Neural progenitor cell (in vitro differentiated cells): ENCODE measurements around the gene MYL10. TPM values are rescaled to one million over a fixed set of nuclear protein-coding genes. Genes with fewer than 3 reads are reported as not detected.

Experiments used
- DNase-seq: peaks from one replicate; pipeline ENCODE4 v3.0.0-alpha.2; 2016; ENCODE audit warnings: low spot score
- H2AFZ ChIP-seq: fragments of 200-600 bp; sonication (generic); replicated peaks from 2 replicates; pipeline ENCODE4 v1.6.1; 2016; ENCODE audit warnings: antibody characterized with exemption
- H3F3A ChIP-seq: fragments of 200-600 bp; sonication (generic); 2 replicates; pipeline ENCODE4 v1.6.1; 2016; ENCODE audit warnings: antibody characterized with exemption, low read depth
- H3K27ac ChIP-seq: fragments of 200-600 bp; sonication (generic); 2 replicates; pipeline ENCODE4 v1.5.1; 2016; ENCODE audit warnings: mild to moderate bottlenecking
- H3K27me3 ChIP-seq: fragments of 200-600 bp; sonication (generic); 2 replicates; pipeline ENCODE4 v1.6.1; 2016; ENCODE audit warnings: mild to moderate bottlenecking, moderate library complexity
- H3K36me3 ChIP-seq: fragments of 200-600 bp; sonication (generic); 2 replicates; pipeline ENCODE4 v1.5.1; 2016
- H3K4me1 ChIP-seq: fragments of 200-600 bp; sonication (generic); 2 replicates; pipeline ENCODE4 v1.6.1; 2016; ENCODE audit warnings: mixed run types
- H3K4me2 ChIP-seq: fragments of 200-600 bp; sonication (generic); 2 replicates; pipeline ENCODE4 v1.6.1; 2016
- H3K4me3 ChIP-seq: fragments of 200-600 bp; sonication (generic); 2 replicates; pipeline ENCODE4 v1.5.1; 2016
- H3K79me2 ChIP-seq: fragments of 200-600 bp; sonication (generic); 2 replicates; pipeline ENCODE4 v1.6.1; 2016; ENCODE audit warnings: low read depth
- H3K9ac ChIP-seq: fragments of 200-600 bp; sonication (generic); 2 replicates; pipeline ENCODE4 v1.6.1; 2016
- H3K9me3 ChIP-seq: fragments of 200-600 bp; sonication (generic); 2 replicates; pipeline ENCODE4 v1.5.1; 2016; ENCODE audit warnings: low read depth
- H4K20me1 ChIP-seq: fragments of 200-600 bp; sonication (generic); 2 replicates; pipeline ENCODE4 v1.6.1; 2016; ENCODE audit warnings: low read depth
- H3K27ac Mint-ChIP-seq: 3 replicates; pipeline ENCODE4 v1.8.0; 2021; ENCODE audit warnings: mixed read lengths
- H3K27me3 Mint-ChIP-seq: 2 replicates; pipeline ENCODE4 v1.8.0; 2022; ENCODE audit warnings: low read depth, mild to moderate bottlenecking, inconsistent platforms, moderate library complexity, mixed read lengths; ENCODE audit not compliant: insufficient read depth
- H3K36me3 Mint-ChIP-seq: 3 replicates; pipeline ENCODE4 v1.8.0; 2021; ENCODE audit warnings: mixed read lengths
- H3K4me1 Mint-ChIP-seq: 3 replicates; pipeline ENCODE4 v1.8.0; 2021; ENCODE audit warnings: mixed read lengths
- H3K4me3 Mint-ChIP-seq: 3 replicates; pipeline ENCODE4 v1.8.0; 2021; ENCODE audit warnings: mild to moderate bottlenecking, moderate library complexity, mixed read lengths
- H3K9me3 Mint-ChIP-seq: 3 replicates; pipeline ENCODE4 v1.8.0; 2020; ENCODE audit warnings: mixed read lengths
- CTCF ChIP-seq: fragments of 200-600 bp; sonication (generic); IDR thresholded peaks from 2 replicates; pipeline ENCODE4 v1.5.1; 2017; ENCODE audit warnings: antibody characterized with exemption, mild to moderate bottlenecking
- EZH2 ChIP-seq: fragments of 200-600 bp; sonication (generic); IDR thresholded peaks from 2 replicates; pipeline ENCODE4 v1.6.1; 2017; ENCODE audit warnings: antibody characterized with exemption, mild to moderate bottlenecking, moderate library complexity
- EZH2phosphoT487 ChIP-seq: fragments of 200-600 bp; sonication (generic); IDR thresholded peaks from 2 replicates; pipeline ENCODE4 v1.6.1; 2017; ENCODE audit warnings: antibody characterized with exemption
- total RNA-seq: library from RNA; depleted of rRNA; stranded (reverse); fragments of >200 nt; gene quantifications from 2 replicates; pipeline ENCODE4 v1.2.3, GENCODE V29; 2015; ENCODE audit warnings: low replicate concordance

Gene MYL10
- total RNA-seq, 1 donor from 2014 or later = not detected

- H2AFZ ChIP-seq = no peak overlapping the region
- no peaks in the 10 kb centered on the region for H3K9me3 ChIP-seq
- no peaks in the 10 kb centered on the region for H3K36me3 Mint-ChIP-seq
- DNase-seq = no peak
- no peak overlapping the region for H3K27ac Mint-ChIP-seq
- H3F3A ChIP-seq = peaks cover 7% of the 10 kb centered on the region
- H3K27me3 Mint-ChIP-seq = peaks cover 7% of the 10 kb centered on the region
- no peaks in the 10 kb centered on the region for H3K36me3 ChIP-seq
- no peak overlapping the region for H3K27ac ChIP-seq
- H3K4me1 Mint-ChIP-seq = peaks cover 9% of the 10 kb centered on the region
- H4K20me1 ChIP-seq = no peaks in the 10 kb centered on the region
- peaks cover 5% of the 10 kb centered on the region for H3K27me3 ChIP-seq
- H3K79me2 ChIP-seq = no peaks in the 10 kb centered on the region
- H3K9me3 Mint-ChIP-seq = no peaks in the 10 kb centered on the region
- no peak overlapping the region for H3K4me3 Mint-ChIP-seq
- peaks cover 7% of the 10 kb centered on the region for H3K4me1 ChIP-seq
- no peak overlapping the region for H3K4me2 ChIP-seq
- H3K4me3 ChIP-seq = no peak overlapping the region
- TF ChIP-seq EZH2phosphoT487 (no peak), EZH2 (no peak), CTCF (no peak)
- H3K9ac ChIP-seq = no peak overlapping the region
Measured at GRCh38 chr7:101599787-101600186, 29.3 kb downstream of the MYL10 start.

GRCh38 chr7:101598986-101599771 lies 29.9 kb downstream of the MYL10 start:
- no peaks in the 10 kb centered on the region for H3K79me2 ChIP-seq
- no peak overlapping the region for H3K27ac ChIP-seq
- peaks cover 5% of the 10 kb centered on the region for H3K27me3 ChIP-seq
- H3K36me3 ChIP-seq = no peaks in the 10 kb centered on the region
- Mint-ChIP-seq H3K4me3 (no peak overlapping the region), H3K36me3 (no peaks in the 10 kb centered on the region), H3K27me3 (peaks cover 9% of the 10 kb centered on the region), H3K9me3 (no peaks in the 10 kb centered on the region), H3K4me1 (peaks cover 5% of the 10 kb centered on the region), H3K27ac (no peak overlapping the region)
- peaks cover 7% of the 10 kb centered on the region for H3K4me1 ChIP-seq
- TF ChIP-seq EZH2 (no peak), EZH2phosphoT487 (no peak), CTCF (no peak)
- H2AFZ ChIP-seq = peak overlapping the region; percentile 31
- H3K4me2 ChIP-seq = no peak overlapping the region
- no peak overlapping the region for H3K9ac ChIP-seq
- no peaks in the 10 kb centered on the region for H4K20me1 ChIP-seq
- H3K9me3 ChIP-seq = no peaks in the 10 kb centered on the region
- no peak for DNase-seq
- H3K4me3 ChIP-seq = no peak overlapping the region
- H3F3A ChIP-seq = peaks cover 7% of the 10 kb centered on the region

GRCh38 chr7:101598422-101598985 lies 30.6 kb downstream of the MYL10 start:
- Mint-ChIP-seq H3K36me3 (no peaks in the 10 kb centered on the region), H3K27me3 (peaks cover 9% of the 10 kb centered on the region), H3K4me3 (no peak overlapping the region), H3K9me3 (no peaks in the 10 kb centered on the region), H3K27ac (no peak overlapping the region), H3K4me1 (peaks cover 5% of the 10 kb centered on the region)
- Histone ChIP-seq H3K4me1 (peaks cover 7% of the 10 kb centered on the region), H3K4me3 (no peak overlapping the region), H3K79me2 (no peaks in the 10 kb centered on the region), H3K9me3 (no peaks in the 10 kb centered on the region), H3K9ac (no peak overlapping the region), H2AFZ (no peak overlapping the region), H3K4me2 (no peak overlapping the region), H4K20me1 (no peaks in the 10 kb centered on the region), H3F3A (peaks cover 7% of the 10 kb centered on the region), H3K27me3 (peaks cover 5% of the 10 kb centered on the region), H3K27ac (no peak overlapping the region), H3K36me3 (no peaks in the 10 kb centered on the region)
- TF ChIP-seq EZH2 (no peak), CTCF (no peak), EZH2phosphoT487 (no peak)
- DNase-seq = no peak
